Measurements from ENCODE around the gene PADI2. TPM values are rescaled to one million over a fixed set of nuclear protein-coding genes. Genes with fewer than 3 reads are reported as not detected.

Gene PADI2
- polyA plus RNA-seq, 1 donor (not counting 4 experiments of a cell fraction or from before 2014, with no cell fraction given) = 0.13 TPM

DNA sequence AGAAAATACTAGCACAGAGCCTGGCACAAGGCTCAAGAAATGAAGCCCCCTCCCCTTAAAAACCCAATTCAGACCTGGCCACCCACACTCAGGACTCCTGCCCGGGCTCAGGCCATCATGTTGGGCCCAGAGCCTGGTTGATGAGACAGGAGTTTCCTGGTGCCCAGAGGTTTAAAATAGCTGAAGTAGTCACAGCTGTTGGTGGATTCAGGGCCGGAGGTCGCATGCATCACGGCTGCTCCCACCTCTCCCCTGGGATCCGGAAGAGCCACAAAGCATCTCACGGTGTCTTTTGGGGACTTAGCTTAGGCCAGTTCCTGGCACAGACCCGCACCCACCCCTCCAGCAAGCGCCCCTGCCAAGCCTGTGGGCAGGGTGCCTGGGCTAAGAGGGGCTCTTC is 2.6 kb upstream of the PADI2 start:
- H3K79me2 ChIP-seq (ENCODE audit: control insufficient read depth, insufficient read depth, low read length) = no peaks in the 10 kb centered on the region
- DNase-seq (ENCODE audit: low read depth, low spot score) = no peak
- H2AFZ ChIP-seq (ENCODE audit: control insufficient read depth, low read length) = no peak overlapping the region
- no peaks in the 10 kb centered on the region for H4K20me1 ChIP-seq (ENCODE audit: control insufficient read depth, extremely low read depth, insufficient read depth, low read length)
- H3K27me3 ChIP-seq (ENCODE audit: control insufficient read depth, extremely low read depth, insufficient read depth, low read length) = peaks cover 17% of the 10 kb centered on the region
- H3K9me3 ChIP-seq (ENCODE audit: control insufficient read depth, low read depth, low read length) = no peaks in the 10 kb centered on the region
- no peak overlapping the region for H3K4me2 ChIP-seq (ENCODE audit: control insufficient read depth, extremely low read depth, insufficient read depth, low read depth, low read length)
- no peaks in the 10 kb centered on the region for H3K36me3 ChIP-seq (ENCODE audit: control insufficient read depth in 2 of 2, extremely low read depth in 1 of 2, insufficient read depth in 2 of 2, low read length in 2 of 2)
- H3K4me1 ChIP-seq (ENCODE audit: control insufficient read depth, extremely low read depth, insufficient read depth, low read length) = peaks cover 10% of the 10 kb centered on the region
- H3K4me3 ChIP-seq (ENCODE audit: control insufficient read depth in 2 of 3, extremely low read depth in 1 of 3, insufficient read depth in 2 of 3, low read depth in 1 of 3, low read length in 3 of 3) = no peak overlapping the region
- no peak for TF ChIP-seq EZH2 (IDR thresholded peaks at IDR 0.05; ENCODE audit: low read length)
- TF ChIP-seq, protein P1, sequence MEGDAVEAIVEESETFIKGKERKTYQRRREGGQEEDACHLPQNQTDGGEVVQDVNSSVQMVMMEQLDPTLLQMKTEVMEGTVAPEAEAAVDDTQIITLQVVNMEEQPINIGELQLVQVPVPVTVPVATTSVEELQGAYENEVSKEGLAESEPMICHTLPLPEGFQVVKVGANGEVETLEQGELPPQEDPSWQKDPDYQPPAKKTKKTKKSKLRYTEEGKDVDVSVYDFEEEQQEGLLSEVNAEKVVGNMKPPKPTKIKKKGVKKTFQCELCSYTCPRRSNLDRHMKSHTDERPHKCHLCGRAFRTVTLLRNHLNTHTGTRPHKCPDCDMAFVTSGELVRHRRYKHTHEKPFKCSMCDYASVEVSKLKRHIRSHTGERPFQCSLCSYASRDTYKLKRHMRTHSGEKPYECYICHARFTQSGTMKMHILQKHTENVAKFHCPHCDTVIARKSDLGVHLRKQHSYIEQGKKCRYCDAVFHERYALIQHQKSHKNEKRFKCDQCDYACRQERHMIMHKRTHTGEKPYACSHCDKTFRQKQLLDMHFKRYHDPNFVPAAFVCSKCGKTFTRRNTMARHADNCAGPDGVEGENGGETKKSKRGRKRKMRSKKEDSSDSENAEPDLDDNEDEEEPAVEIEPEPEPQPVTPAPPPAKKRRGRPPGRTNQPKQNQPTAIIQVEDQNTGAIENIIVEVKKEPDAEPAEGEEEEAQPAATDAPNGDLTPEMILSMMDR (optimal IDR thresholded peaks at IDR 0.05 in 1 of 3, IDR thresholded peaks at IDR 0.05 in 1 of 3, conservative IDR thresholded peaks at IDR 0.05 in 1 of 3; ENCODE audit: extremely low read depth in 1 of 3, insufficient read depth in 2 of 3, low read length in 3 of 3) = no peak
- no peak for FAIRE-seq
- dilution Hi-C loops (cut with MboI; ENCODE audit: extremely low pct_ligation_motif_present, low sequenced_read_pairs) = no loop called here
- no peak overlapping the region for H3K9ac ChIP-seq (ENCODE audit: control insufficient read depth, extremely low read depth, insufficient read depth, low read length)
- H3K9me1 ChIP-seq (ENCODE audit: control insufficient read depth, extremely low read depth, insufficient read depth, low read length) = no peaks in the 10 kb centered on the region
- H3K27ac ChIP-seq (ENCODE audit: control insufficient read depth, insufficient read depth, low read length) = no peak overlapping the region

DNA sequence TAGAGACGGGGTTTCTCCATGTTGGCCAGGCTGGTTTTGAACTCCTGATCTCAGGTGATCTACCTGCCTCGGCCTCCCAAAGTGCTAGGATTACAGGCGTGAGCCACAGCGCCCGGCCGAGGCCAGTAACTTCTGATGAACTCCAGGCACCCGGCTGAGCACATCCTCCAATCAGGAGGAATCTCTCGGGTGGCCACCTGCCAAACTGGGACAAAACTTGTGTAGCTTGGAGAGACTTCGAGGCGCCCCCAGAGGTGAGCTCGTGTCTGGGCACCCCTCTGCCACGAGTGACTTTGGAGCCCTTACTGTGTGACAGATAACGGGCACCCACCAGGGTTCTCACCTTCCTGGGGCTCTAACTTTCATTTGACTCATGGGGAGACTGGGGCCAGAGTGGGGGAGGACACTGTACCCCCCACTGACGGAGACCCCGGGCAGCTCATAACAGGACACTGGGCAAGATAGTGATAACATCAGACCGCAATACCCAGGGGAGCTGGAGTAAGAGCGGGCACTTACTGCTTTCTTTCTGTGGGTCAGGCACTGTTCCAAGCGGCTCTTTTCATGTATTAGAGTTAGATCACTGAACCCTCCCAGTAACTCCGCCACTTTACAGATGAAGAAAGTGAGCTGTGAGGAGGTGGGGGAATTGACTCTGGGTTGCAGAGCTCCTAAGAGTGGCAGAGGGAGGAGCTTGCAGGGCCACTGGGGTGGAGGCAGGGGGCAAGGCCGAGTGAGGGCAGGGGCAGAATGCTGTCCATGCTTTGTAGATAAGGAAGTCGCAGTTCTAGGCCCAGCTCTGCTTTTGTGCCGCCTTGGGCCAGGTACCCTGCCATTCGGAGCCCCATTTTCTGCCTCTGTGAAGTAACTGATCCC is 1.9 kb upstream of the PADI2 start:
- TF ChIP-seq, protein P1 (optimal IDR thresholded peaks at IDR 0.05 in 1 of 3, IDR thresholded peaks at IDR 0.05 in 1 of 3, conservative IDR thresholded peaks at IDR 0.05 in 1 of 3; ENCODE audit: extremely low read depth in 1 of 3, insufficient read depth in 2 of 3, low read length in 3 of 3) = no peak
- no peak for TF ChIP-seq EZH2 (IDR thresholded peaks at IDR 0.05; ENCODE audit: low read length)
- no peaks in the 10 kb centered on the region for H3K9me1 ChIP-seq (ENCODE audit: control insufficient read depth, extremely low read depth, insufficient read depth, low read length)
- H4K20me1 ChIP-seq (ENCODE audit: control insufficient read depth, extremely low read depth, insufficient read depth, low read length) = no peaks in the 10 kb centered on the region
- FAIRE-seq (no peak), DNase-seq (ENCODE audit: low read depth, low spot score) (no peak)
- no peak overlapping the region for H3K9ac ChIP-seq (ENCODE audit: control insufficient read depth, extremely low read depth, insufficient read depth, low read length)
- H2AFZ ChIP-seq (ENCODE audit: control insufficient read depth, low read length) = no peak overlapping the region
- H3K4me1 ChIP-seq (ENCODE audit: control insufficient read depth, extremely low read depth, insufficient read depth, low read length) = peaks cover 10% of the 10 kb centered on the region
- dilution Hi-C loops (cut with MboI; ENCODE audit: extremely low pct_ligation_motif_present, low sequenced_read_pairs) = no loop called here
- H3K27ac ChIP-seq (ENCODE audit: control insufficient read depth, insufficient read depth, low read length) = no peak overlapping the region
- H3K9me3 ChIP-seq (ENCODE audit: control insufficient read depth, low read depth, low read length) = no peaks in the 10 kb centered on the region
- no peaks in the 10 kb centered on the region for H3K36me3 ChIP-seq (ENCODE audit: control insufficient read depth in 2 of 2, extremely low read depth in 1 of 2, insufficient read depth in 2 of 2, low read length in 2 of 2)
- no peak overlapping the region for H3K4me2 ChIP-seq (ENCODE audit: control insufficient read depth, extremely low read depth, insufficient read depth, low read depth, low read length)
- H3K27me3 ChIP-seq (ENCODE audit: control insufficient read depth, extremely low read depth, insufficient read depth, low read length) = peaks cover 17% of the 10 kb centered on the region
- no peak overlapping the region for H3K4me3 ChIP-seq (ENCODE audit: control insufficient read depth in 2 of 3, extremely low read depth in 1 of 3, insufficient read depth in 2 of 3, low read depth in 1 of 3, low read length in 3 of 3)
- no peaks in the 10 kb centered on the region for H3K79me2 ChIP-seq (ENCODE audit: control insufficient read depth, insufficient read depth, low read length)
